ENCODE data around the gene DAAM1. TPM values are rescaled to one million over a fixed set of nuclear protein-coding genes. Genes with fewer than 3 reads are reported as not detected.

Gene DAAM1
- total RNA-seq, 2 experiments from 2014 or later: 30.1 to 72.8 TPM

DNA sequence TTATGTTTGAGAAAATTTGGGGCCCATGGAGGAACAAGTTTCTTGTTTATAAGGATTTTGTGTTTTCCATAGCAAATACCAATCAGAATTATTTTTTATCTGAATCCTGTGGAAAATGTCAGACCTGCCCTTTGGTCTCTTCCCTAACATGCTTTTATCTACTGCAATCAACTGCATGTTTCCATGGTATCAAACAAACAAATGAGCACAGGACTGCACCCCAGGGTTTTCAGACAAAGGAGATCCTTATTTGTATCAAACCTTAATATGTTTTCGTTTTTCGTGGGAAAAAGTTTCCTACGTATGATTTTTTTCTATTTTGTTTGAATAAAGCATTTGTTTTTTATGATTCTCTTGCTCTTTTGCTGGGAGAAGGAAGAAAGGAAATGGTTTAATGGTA, 185.6 kb downstream of the DAAM1 start:
- H2AFZ ChIP-seq (ENCODE audit: low read length): no peak overlapping the region
- intact Hi-C loops (cut with micrococcal nuclease; ENCODE audit: unreplicated experiment): no loop called here
- no peak overlapping the region for H3K4me3 ChIP-seq (ENCODE audit: low read depth, low read length, poor library complexity, severe bottlenecking)
- H3K36me3 ChIP-seq (ENCODE audit: insufficient read depth, low read length): peaks cover 20% of the 10 kb centered on the region
- H3K4me2 ChIP-seq (ENCODE audit: low read length): no peak overlapping the region
- CTCF ChIA-PET (ENCODE audit: unreplicated experiment): no interaction called here
- POLR2A ChIA-PET: interaction anchor here (2.1 kb wide), 1 partner anchor 12 kb away, joined by 10 read pairs; no protein-coding TSS in a partner anchor
- BruUV-seq (replicated peaks): no TSS peak
- H3K27ac ChIP-seq (ENCODE audit: low read depth, low read length, poor library complexity, severe bottlenecking): no peak overlapping the region
- H3K9me3 ChIP-seq (ENCODE audit: low read length): no peaks in the 10 kb centered on the region
- no peaks in the 10 kb centered on the region for H3K79me2 ChIP-seq (ENCODE audit: insufficient read depth, low read depth, low read length)
- no peak for DNase-seq (ENCODE audit: low spot score)
- no peaks in the 10 kb centered on the region for H3K4me1 ChIP-seq (ENCODE audit: insufficient read depth, low read length, poor library complexity, severe bottlenecking)
- no peaks in the 10 kb centered on the region for H3K9me2 ChIP-seq (ENCODE audit: insufficient read depth, low read length)
- no peak for TF ChIP-seq EZH2phosphoT487 (IDR thresholded peaks at IDR 0.05; ENCODE audit: borderline replicate concordance, low read depth, low read length)
- TF ChIP-seq, protein P1, sequence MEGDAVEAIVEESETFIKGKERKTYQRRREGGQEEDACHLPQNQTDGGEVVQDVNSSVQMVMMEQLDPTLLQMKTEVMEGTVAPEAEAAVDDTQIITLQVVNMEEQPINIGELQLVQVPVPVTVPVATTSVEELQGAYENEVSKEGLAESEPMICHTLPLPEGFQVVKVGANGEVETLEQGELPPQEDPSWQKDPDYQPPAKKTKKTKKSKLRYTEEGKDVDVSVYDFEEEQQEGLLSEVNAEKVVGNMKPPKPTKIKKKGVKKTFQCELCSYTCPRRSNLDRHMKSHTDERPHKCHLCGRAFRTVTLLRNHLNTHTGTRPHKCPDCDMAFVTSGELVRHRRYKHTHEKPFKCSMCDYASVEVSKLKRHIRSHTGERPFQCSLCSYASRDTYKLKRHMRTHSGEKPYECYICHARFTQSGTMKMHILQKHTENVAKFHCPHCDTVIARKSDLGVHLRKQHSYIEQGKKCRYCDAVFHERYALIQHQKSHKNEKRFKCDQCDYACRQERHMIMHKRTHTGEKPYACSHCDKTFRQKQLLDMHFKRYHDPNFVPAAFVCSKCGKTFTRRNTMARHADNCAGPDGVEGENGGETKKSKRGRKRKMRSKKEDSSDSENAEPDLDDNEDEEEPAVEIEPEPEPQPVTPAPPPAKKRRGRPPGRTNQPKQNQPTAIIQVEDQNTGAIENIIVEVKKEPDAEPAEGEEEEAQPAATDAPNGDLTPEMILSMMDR (conservative IDR thresholded peaks at IDR 0.05; ENCODE audit: low read length): no peak
- H4K20me1 ChIP-seq (ENCODE audit: insufficient read depth, low read length): no peaks in the 10 kb centered on the region

DNA sequence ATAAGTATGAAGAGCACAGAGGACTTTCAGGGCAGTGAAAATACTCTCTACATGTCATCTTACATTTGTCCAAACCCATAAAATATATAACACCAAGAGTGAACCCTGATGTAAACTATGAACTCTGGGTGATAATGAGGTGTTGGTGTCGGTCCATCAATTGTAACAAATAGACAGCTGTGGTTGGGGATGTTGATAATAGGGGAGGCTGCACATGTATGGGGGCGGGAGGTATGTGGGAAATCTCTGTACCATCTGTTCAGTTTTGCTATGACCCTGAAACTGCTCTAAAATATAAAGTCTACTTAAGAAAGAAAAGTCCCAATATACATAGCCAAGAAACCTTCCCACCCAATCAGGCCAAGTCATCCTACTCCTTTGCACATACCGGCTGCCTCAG, 188.2 kb downstream of the DAAM1 start:
- Histone ChIP-seq H2AFZ (ENCODE audit: low read length) (no peak overlapping the region), H3K9me2 (ENCODE audit: insufficient read depth, low read length) (no peaks in the 10 kb centered on the region), H3K4me1 (ENCODE audit: insufficient read depth, low read length, poor library complexity, severe bottlenecking) (no peaks in the 10 kb centered on the region), H3K9me3 (ENCODE audit: low read length) (no peaks in the 10 kb centered on the region), H3K4me2 (ENCODE audit: low read length) (no peak overlapping the region), H3K27ac (ENCODE audit: low read depth, low read length, poor library complexity, severe bottlenecking) (no peak overlapping the region), H4K20me1 (ENCODE audit: insufficient read depth, low read length) (no peaks in the 10 kb centered on the region), H3K36me3 (ENCODE audit: insufficient read depth, low read length) (no peaks in the 10 kb centered on the region), H3K4me3 (ENCODE audit: low read depth, low read length, poor library complexity, severe bottlenecking) (no peak overlapping the region), H3K79me2 (ENCODE audit: insufficient read depth, low read depth, low read length) (no peaks in the 10 kb centered on the region)
- ChIA-PET POLR2A (no interaction called here), CTCF (ENCODE audit: unreplicated experiment) (no interaction called here)
- no TSS peak for BruUV-seq (replicated peaks)
- TF ChIP-seq EZH2phosphoT487 (IDR thresholded peaks at IDR 0.05; ENCODE audit: borderline replicate concordance, low read depth, low read length): no peak
- TF ChIP-seq, protein P1 (conservative IDR thresholded peaks at IDR 0.05; ENCODE audit: low read length): no peak
- intact Hi-C loops (cut with micrococcal nuclease; ENCODE audit: unreplicated experiment): loop anchor here (5.0 kb wide), 1 partner anchor 41 kb away; no protein-coding TSS in a partner anchor
- DNase-seq (ENCODE audit: low spot score): no peak

DNA sequence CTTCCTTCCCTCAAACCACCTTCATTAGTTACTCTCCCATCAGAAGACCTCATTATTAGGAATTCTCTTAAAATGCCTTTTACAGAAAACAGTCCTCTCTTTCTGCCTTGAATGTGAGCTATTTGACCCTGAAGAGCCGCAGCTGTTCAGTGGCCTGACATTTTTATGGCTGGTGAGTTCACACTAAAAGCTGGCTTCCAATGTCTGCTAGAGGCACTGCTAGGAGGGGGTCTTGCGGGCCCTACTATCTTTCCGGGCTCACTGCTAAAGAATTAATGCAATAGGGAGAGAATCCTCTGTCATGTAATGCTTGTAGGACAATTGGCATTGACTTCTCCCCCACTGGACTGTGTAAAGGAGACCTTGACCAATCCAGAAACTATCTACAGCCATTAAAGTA, 189.0 kb downstream of the DAAM1 start:
- CTCF ChIA-PET (ENCODE audit: unreplicated experiment): no interaction called here
- no TSS peak for BruUV-seq (replicated peaks)
- intact Hi-C loops (cut with micrococcal nuclease; ENCODE audit: unreplicated experiment): loop anchor here (5.0 kb wide), 1 partner anchor 40 kb away; no protein-coding TSS in a partner anchor

More for the DNA sequence above, 189.0 kb downstream of the DAAM1 start:
- TF ChIP-seq, protein P1 (conservative IDR thresholded peaks at IDR 0.05; ENCODE audit: low read length): no peak
- no peak for TF ChIP-seq EZH2phosphoT487 (IDR thresholded peaks at IDR 0.05; ENCODE audit: borderline replicate concordance, low read depth, low read length)
- Histone ChIP-seq H3K36me3 (ENCODE audit: insufficient read depth, low read length) (no peaks in the 10 kb centered on the region), H3K9me3 (ENCODE audit: low read length) (no peaks in the 10 kb centered on the region), H3K4me2 (ENCODE audit: low read length) (no peak overlapping the region), H4K20me1 (ENCODE audit: insufficient read depth, low read length) (no peaks in the 10 kb centered on the region), H3K4me3 (ENCODE audit: low read depth, low read length, poor library complexity, severe bottlenecking) (no peak overlapping the region), H3K27ac (ENCODE audit: low read depth, low read length, poor library complexity, severe bottlenecking) (no peak overlapping the region), H3K79me2 (ENCODE audit: insufficient read depth, low read depth, low read length) (no peaks in the 10 kb centered on the region), H2AFZ (ENCODE audit: low read length) (no peak overlapping the region), H3K4me1 (ENCODE audit: insufficient read depth, low read length, poor library complexity, severe bottlenecking) (no peaks in the 10 kb centered on the region), H3K9me2 (ENCODE audit: insufficient read depth, low read length) (no peaks in the 10 kb centered on the region)
- POLR2A ChIA-PET: interaction anchor here (0.7 kb wide), 1 partner anchor 45 kb away, joined by 3 read pairs; no protein-coding TSS in a partner anchor
- no peak for DNase-seq (ENCODE audit: low spot score)

Data from OCI-LY7 (cell line).